T-cell (primary cell): ENCODE measurements around the gene NR0B2. TPM values are rescaled to one million over a fixed set of nuclear protein-coding genes. Genes with fewer than 3 reads are reported as not detected.

Experiments
- ATAC-seq, 4 experiments: fragments of 200-7000 bp in 3 of 4; fragments of 150-1000 bp in 1 of 4; cut with Tn5 transposase; replicated peaks in 1 of 4; 1 replicate in 3 of 4; 2 replicates in 1 of 4; pipeline ENCODE4 v1.10.0; 2021; ENCODE audit warnings: moderate library complexity in 3 of 4, mild to moderate bottlenecking in 2 of 4, moderate number of reproducible peaks in 1 of 4
- CTCF ChIA-PET, 2 donors: fragments of 300-600 bp; sonication (Branson Sonifier 250); formaldehyde crosslinking; loops; one replicate each; lab custom pipeline; 2022; ENCODE audit warnings: antibody characterized with exemption in 2 of 2; lab: Charles Lee
- POLR2A ChIA-PET, 2 donors: fragments of 300-600 bp; sonication (Branson Sonifier 250); formaldehyde crosslinking; loops; one replicate each; lab custom pipeline; 2022; ENCODE audit warnings: antibody characterized with exemption in 2 of 2; lab: Charles Lee
- DNase-seq, 35 experiments: peaks; one replicate each; pipeline versions ENCODE4 v3.0.0 to v3.0.0-alpha.2; 2013 to 2023
- H3K27ac ChIP-seq: one replicate; pipeline ENCODE4 v1.5.1; 2013; ENCODE audit warnings: low read length
- H3K27me3 ChIP-seq, 2 experiments: replicated peaks in 1 of 2; 1 replicate in 1 of 2; 2 replicates in 1 of 2; pipeline versions ENCODE4 v1.6.1 to v1.7.0; 2013; ENCODE audit warnings: low read length in 1 of 2, mixed read lengths in 1 of 2; ENCODE audit not compliant: control insufficient read depth in 2 of 2, insufficient read depth in 2 of 2; ENCODE audit errors: extremely low read depth in 1 of 2
- H3K36me3 ChIP-seq, 2 donors: 1 replicate in 1 of 2; 2 replicates in 1 of 2; pipeline versions ENCODE4 v1.6.1 to v1.7.0; 2013; ENCODE audit warnings: low read length in 1 of 2; ENCODE audit not compliant: control insufficient read depth in 2 of 2, insufficient read depth in 1 of 2; ENCODE audit errors: extremely low read depth in 1 of 2
- H3K4me1 ChIP-seq, 2 experiments: 1 replicate in 1 of 2; 2 replicates in 1 of 2; pipeline versions ENCODE4 v1.6.1 to v1.7.0; 2013; ENCODE audit warnings: low read length in 2 of 2, mixed read lengths in 1 of 2; ENCODE audit not compliant: insufficient read depth in 2 of 2, control insufficient read depth in 1 of 2; ENCODE audit errors: extremely low read depth in 1 of 2
- H3K4me3 ChIP-seq, 2 donors: 1 replicate in 1 of 2; 2 replicates in 1 of 2; pipeline versions ENCODE4 v1.5.1 to v1.7.0; 2013; ENCODE audit warnings: mild to moderate bottlenecking in 2 of 2, low read length in 1 of 2, moderate library complexity in 1 of 2; ENCODE audit not compliant: control insufficient read depth in 1 of 2; ENCODE audit errors: extremely low read depth in 1 of 2
- H3K9me3 ChIP-seq: 2 replicates; pipeline ENCODE4 v1.7.0; 2013
- H3K27ac Mint-ChIP-seq, 2 donors: one replicate each; pipeline ENCODE4 v1.8.0; 2020 to 2021; ENCODE audit warnings: mild to moderate bottlenecking in 2 of 2, mixed read lengths in 2 of 2
- H3K27me3 Mint-ChIP-seq, 2 donors: one replicate each; pipeline ENCODE4 v1.8.0; 2021 to 2022; ENCODE audit warnings: mixed read lengths in 2 of 2
- H3K36me3 Mint-ChIP-seq: one replicate; pipeline ENCODE4 v1.8.0; 2021; ENCODE audit warnings: mixed read lengths
- H3K4me1 Mint-ChIP-seq, 3 donors: one replicate each; pipeline ENCODE4 v1.8.0; 2020 to 2022; ENCODE audit warnings: mixed read lengths in 3 of 3, mild to moderate bottlenecking in 1 of 3
- H3K4me3 Mint-ChIP-seq, 3 donors: one replicate each; pipeline ENCODE4 v1.8.0; 2020 to 2022; ENCODE audit warnings: mild to moderate bottlenecking in 3 of 3, mixed read lengths in 3 of 3, moderate library complexity in 3 of 3
- H3K9me3 Mint-ChIP-seq, 3 donors: one replicate each; pipeline ENCODE4 v1.8.0; 2020 to 2022; ENCODE audit warnings: mixed read lengths in 3 of 3
- WGBS: methylation state at CpG from one replicate; pipeline ENCODE4 v1.1.5; 2013; ENCODE audit warnings: missing lambda C conversion rate; ENCODE audit not compliant: insufficient coverage; 5-methylcytosine and 5-hydroxymethylcytosine counted together
- total RNA-seq, 35 experiments: library from RNA in 6 of 35; stranded (reverse) in 6 of 35; fragments of 120-200 nt in 1 of 35; gene quantifications; one replicate each; pipeline versions ENCODE4 v1.2.1 to v1.2.4 and lab custom pipeline; 2013 to 2026

Gene NR0B2
- total RNA-seq, 5 donors from 2014 or later (not counting 1 experiment from before 2014, with no cell fraction given), result not detected

DNA sequence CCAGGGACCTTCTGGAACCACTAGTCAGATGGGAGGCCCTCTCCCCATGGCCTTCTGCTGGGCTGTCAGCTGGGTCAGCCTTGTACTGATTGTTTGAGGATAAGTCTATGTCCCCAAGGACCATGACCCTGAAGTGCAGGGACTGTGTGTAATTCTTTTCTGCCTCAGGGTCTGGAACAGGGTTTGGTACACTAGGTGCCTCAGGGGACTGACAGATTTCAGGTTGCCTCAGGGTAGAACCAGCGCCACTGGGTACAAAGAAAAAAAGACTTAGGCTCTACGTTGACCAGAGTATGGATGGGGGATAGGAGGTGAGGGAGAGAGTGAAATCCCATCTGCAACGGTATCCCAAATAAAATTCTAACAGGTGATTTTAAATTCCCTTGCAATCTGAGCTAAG lies 43.5 kb upstream of the NR0B2 start:
- no peaks in the 10 kb centered on the region for H3K9me3 ChIP-seq
- Mint-ChIP-seq H3K36me3 (peaks cover 18% of the 10 kb centered on the region), H3K27ac (no peak overlapping the region), H3K9me3 (no peaks in the 10 kb centered on the region), H3K27me3 (peaks cover 2 to 17% of the 10 kb centered on the region in 2 donors), H3K4me3 (no peak overlapping the region), H3K4me1 (peaks cover 8 to 14% (median 14%) of the 10 kb centered on the region in 3 donors)
- peaks cover 4 to 35% of the 10 kb centered on the region in 2 experiments for H3K27me3 ChIP-seq
- ChIA-PET POLR2A (no interaction called here), CTCF (no interaction called here)
- H3K27ac ChIP-seq, result no peak overlapping the region
- WGBS, result 80% methylated on average over 1 of the region's 3 CpGs
- H3K4me1 ChIP-seq, result peaks cover 0 to 18% of the 10 kb centered on the region in 2 experiments
- no peak for DNase-seq
- no peaks in the 10 kb centered on the region for H3K36me3 ChIP-seq
- ATAC-seq, result no peak
- no peak overlapping the region for H3K4me3 ChIP-seq

DNA sequence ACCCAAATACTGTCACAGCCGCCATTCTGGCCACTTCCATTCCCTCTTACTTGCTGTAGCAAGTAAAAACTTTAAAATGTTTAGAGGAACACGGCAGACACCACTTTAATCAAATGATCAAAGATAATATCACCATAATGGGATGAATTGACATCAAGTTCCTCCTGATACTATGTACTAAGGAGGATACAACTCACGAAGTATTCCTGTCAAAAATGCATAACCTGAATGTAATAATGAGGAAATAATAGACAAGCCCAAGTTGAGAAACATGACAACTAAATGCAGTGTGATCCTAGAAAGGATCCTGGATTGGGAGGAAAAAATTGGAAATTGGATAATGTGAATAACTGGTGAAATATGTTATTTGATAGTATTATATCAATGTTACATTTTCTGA lies 42.5 kb upstream of the NR0B2 start:
- ChIA-PET POLR2A (no interaction called here), CTCF (no interaction called here)
- Histone ChIP-seq H3K4me3 (no peak overlapping the region), H3K9me3 (no peaks in the 10 kb centered on the region), H3K36me3 (peaks cover 0 to 2% of the 10 kb centered on the region in 2 donors), H3K27ac (no peak overlapping the region), H3K27me3 (peaks cover 4 to 34% of the 10 kb centered on the region in 2 experiments), H3K4me1 (peaks cover 0 to 18% of the 10 kb centered on the region in 2 experiments)
- H3K4me1 Mint-ChIP-seq, result peaks cover 8 to 14% (median 14%) of the 10 kb centered on the region in 3 donors
- peaks cover 21% of the 10 kb centered on the region for H3K36me3 Mint-ChIP-seq
- no peak overlapping the region for H3K27ac Mint-ChIP-seq
- ATAC-seq (no peak), DNase-seq (no peak)
- WGBS, result 80% methylated on average over 1 of the region's 3 CpGs
- no peaks in the 10 kb centered on the region for H3K9me3 Mint-ChIP-seq
- H3K4me3 Mint-ChIP-seq, result no peak overlapping the region
- peaks cover 0 to 12% of the 10 kb centered on the region in 2 donors for H3K27me3 Mint-ChIP-seq

DNA sequence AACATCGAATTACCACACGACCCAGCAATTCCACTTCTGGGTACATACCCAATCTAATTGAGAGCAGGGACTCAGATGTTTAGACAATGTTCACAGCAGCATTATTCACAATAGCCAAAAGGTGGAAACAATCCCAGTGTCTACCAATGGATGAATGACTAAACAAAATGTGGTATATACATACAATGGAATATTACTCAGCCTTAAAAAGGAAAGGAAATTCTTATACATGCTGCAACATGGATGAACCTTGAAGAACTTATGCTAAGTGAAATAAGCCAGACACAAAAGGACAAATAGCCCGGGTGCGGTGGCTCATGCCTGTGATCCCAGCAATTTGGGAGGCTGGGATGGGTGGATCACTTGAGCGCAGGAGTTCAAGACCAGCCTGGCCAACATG lies 39.6 kb upstream of the NR0B2 start:
- Mint-ChIP-seq H3K27ac (no peak overlapping the region), H3K9me3 (no peaks in the 10 kb centered on the region), H3K4me1 (no peaks in the 10 kb centered on the region), H3K27me3 (peaks cover 0 to 3% of the 10 kb centered on the region in 2 donors), H3K36me3 (peaks cover 34% of the 10 kb centered on the region), H3K4me3 (no peak overlapping the region)
- no peak overlapping the region for H3K27ac ChIP-seq
- POLR2A ChIA-PET, result no interaction called here
- H3K4me1 ChIP-seq, result no peaks in the 10 kb centered on the region
- DNase-seq, result no peak
- no peak for ATAC-seq
- 67% methylated on average over 1 of the region's 5 CpGs for WGBS
- no peaks in the 10 kb centered on the region for H3K9me3 ChIP-seq
- H3K27me3 ChIP-seq, result peaks cover under 1 to 9% of the 10 kb centered on the region in 2 experiments
- CTCF ChIA-PET, result interaction anchor here in 1 of 2 donors (0.6 kb wide), 1 partner anchor 300 kb away, joined by 6 read pairs; no protein-coding TSS in a partner anchor
- H3K36me3 ChIP-seq, result peaks cover 2 to 5% of the 10 kb centered on the region in 2 donors
- no peak overlapping the region for H3K4me3 ChIP-seq

DNA sequence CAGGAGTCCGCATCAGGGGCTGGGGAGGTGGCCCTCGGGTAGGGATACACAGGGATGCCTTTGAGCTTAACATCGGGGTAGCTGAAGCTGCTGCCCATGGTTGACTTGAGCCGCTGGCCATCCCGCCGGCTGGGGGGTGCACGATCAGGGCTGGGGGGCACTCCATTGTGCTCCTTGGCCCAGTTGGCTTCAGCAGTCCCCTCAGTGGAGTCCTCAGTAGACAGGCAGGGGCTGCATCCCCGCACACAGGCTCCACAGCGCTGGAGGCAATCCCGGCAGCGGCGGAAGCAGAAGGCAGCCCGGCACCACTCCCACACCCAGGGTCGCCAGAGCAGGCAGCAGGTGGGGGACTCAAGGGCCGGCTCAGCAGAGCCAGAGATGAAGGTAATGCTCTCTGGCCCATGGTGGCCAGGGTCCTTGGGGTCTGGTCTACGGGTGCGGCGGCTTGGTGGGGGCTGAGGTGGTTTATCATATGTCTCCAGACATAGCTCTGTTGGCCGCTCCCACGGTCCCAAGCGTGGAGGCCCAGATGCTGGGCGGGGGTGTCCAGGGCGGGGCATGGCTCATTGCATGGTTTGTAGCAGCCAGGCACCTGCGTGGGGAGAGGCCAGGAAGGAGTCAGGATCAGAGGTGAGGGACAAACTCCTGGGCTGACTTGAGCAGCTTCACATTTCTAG lies 38.2 kb upstream of the NR0B2 start:
- H3K4me1 ChIP-seq, result no peaks in the 10 kb centered on the region
- no peak for ATAC-seq

DNA sequence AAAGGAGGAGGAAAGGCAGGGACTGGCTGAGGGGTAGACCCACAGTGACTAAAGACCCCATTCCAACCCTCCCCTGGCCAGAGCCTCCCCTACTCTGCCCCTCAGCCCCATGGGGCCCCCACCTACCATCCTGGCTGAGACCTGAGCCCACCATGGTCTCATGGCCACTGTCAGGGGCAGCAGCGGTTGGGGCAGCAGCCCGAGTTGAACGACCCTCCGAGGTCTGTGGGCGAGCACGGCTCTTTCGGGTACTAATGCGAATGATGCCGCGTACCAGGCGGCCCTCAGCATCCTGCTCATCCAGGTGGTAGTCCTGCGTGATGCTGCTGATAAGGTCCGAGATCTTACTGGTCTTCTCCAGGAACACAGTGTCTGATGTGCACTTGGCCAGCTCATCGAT lies 37.4 kb upstream of the NR0B2 start:
- CTCF ChIA-PET, result no interaction called here

More for the DNA sequence above, 38.2 kb upstream of the NR0B2 start:
- CTCF ChIA-PET, result no interaction called here
- Mint-ChIP-seq H3K36me3 (peaks cover 34% of the 10 kb centered on the region), H3K27me3 (no peaks in the 10 kb centered on the region), H3K4me1 (no peaks in the 10 kb centered on the region), H3K4me3 (no peak overlapping the region), H3K9me3 (no peaks in the 10 kb centered on the region), H3K27ac (no peak overlapping the region)
- H3K27ac ChIP-seq, result no peak overlapping the region
- no peak for DNase-seq
- peaks cover 7 to 11% of the 10 kb centered on the region in 2 donors for H3K36me3 ChIP-seq
- no peaks in the 10 kb centered on the region for H3K9me3 ChIP-seq
- no peak overlapping the region for H3K4me3 ChIP-seq
- H3K27me3 ChIP-seq, result peaks cover 0 to 2% of the 10 kb centered on the region in 2 experiments
- POLR2A ChIA-PET, result no interaction called here
- 89% methylated on average over 20 of the region's 24 CpGs for WGBS

DNA sequence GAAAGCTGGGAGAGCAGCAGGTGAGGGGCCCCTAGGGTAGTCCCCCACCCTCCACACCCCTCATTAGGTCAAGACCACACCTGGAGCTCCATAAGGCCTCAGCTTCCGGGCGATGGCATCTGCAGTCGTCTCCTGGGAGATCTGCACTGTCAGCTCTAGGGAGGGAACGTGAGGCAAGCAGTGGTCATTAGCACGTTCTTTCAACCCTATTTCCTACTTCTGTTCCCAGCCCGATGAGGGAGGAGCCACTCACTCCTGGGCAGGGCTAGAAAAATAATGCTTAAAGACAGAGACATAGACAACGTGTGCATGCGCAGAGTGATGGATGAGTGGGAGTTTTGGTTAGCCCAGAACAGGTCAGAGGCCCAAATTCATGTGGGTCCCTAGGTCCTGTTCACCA lies 36.8 kb upstream of the NR0B2 start:
- no peaks in the 10 kb centered on the region for H3K4me1 Mint-ChIP-seq
- H3K4me1 ChIP-seq, result no peaks in the 10 kb centered on the region
- H3K27ac ChIP-seq, result no peak overlapping the region
- H3K9me3 Mint-ChIP-seq, result no peaks in the 10 kb centered on the region
- H3K27ac Mint-ChIP-seq, result no peak overlapping the region
- ATAC-seq (no peak), DNase-seq (no peak)
- ChIA-PET CTCF (interaction anchor here in 1 of 2 donors (0.6 kb wide), 1 partner anchor 155 kb away, joined by 5 read pairs; no protein-coding TSS in a partner anchor), POLR2A (interaction anchor here in 1 of 2 donors (0.6 kb wide), 1 partner anchor 1515 kb away, joined by 8 read pairs; no protein-coding TSS in a partner anchor)
- H3K36me3 Mint-ChIP-seq, result peaks cover 39% of the 10 kb centered on the region
- no peaks in the 10 kb centered on the region for H3K27me3 Mint-ChIP-seq
- no peak overlapping the region for H3K4me3 Mint-ChIP-seq
- no peak overlapping the region for H3K4me3 ChIP-seq
- no peaks in the 10 kb centered on the region for H3K27me3 ChIP-seq
- H3K36me3 ChIP-seq, result peaks cover 11 to 19% of the 10 kb centered on the region in 2 donors
- no peaks in the 10 kb centered on the region for H3K9me3 ChIP-seq
- WGBS, result 89% methylated on average over 2 of the region's 8 CpGs

More for the DNA sequence above, 37.4 kb upstream of the NR0B2 start:
- H3K27me3 ChIP-seq, result no peaks in the 10 kb centered on the region
- no peaks in the 10 kb centered on the region for H3K9me3 Mint-ChIP-seq
- H3K36me3 ChIP-seq, result peaks cover 11 to 13% of the 10 kb centered on the region in 2 donors
- no peak overlapping the region for H3K4me3 Mint-ChIP-seq
- no peaks in the 10 kb centered on the region for H3K4me1 ChIP-seq
- POLR2A ChIA-PET, result no interaction called here
- no peak for ATAC-seq
- H3K36me3 Mint-ChIP-seq, result peaks cover 35% of the 10 kb centered on the region
- no peak overlapping the region for H3K27ac Mint-ChIP-seq
- H3K9me3 ChIP-seq, result no peaks in the 10 kb centered on the region
- no peak for DNase-seq
- no peak overlapping the region for H3K4me3 ChIP-seq
- H3K27ac ChIP-seq, result no peak overlapping the region
- WGBS, result 89% methylated on average over 14 of the region's 14 CpGs
- H3K4me1 Mint-ChIP-seq, result no peaks in the 10 kb centered on the region
- H3K27me3 Mint-ChIP-seq, result no peaks in the 10 kb centered on the region
